SK-N-SH (cell line): ENCODE data around the gene PRKCI.

Experiments used
- CTCF ChIP-seq: fragments of 200-600 bp; sonication (generic); IDR thresholded peaks from 2 replicates; pipeline ENCODE4 v1.6.1; 2017; ENCODE audit warnings: antibody characterized with exemption, mild to moderate bottlenecking, moderate library complexity
- JUND ChIP-seq: IDR thresholded peaks from 2 replicates; pipeline ENCODE4 v1.4.0; 2012
- POLR2AphosphoS5 ChIP-seq: IDR thresholded peaks from 2 replicates; pipeline ENCODE4 v1.6.1; 2012; ENCODE audit warnings: low read depth, low read length
- REST ChIP-seq: IDR thresholded peaks from 2 replicates; pipeline ENCODE4 v1.6.1; 2012; ENCODE audit warnings: mild to moderate bottlenecking, low read depth, low read length, moderate library complexity
- USF2 ChIP-seq: fragments of 150-350 bp; IDR thresholded peaks from 2 replicates; pipeline ENCODE4 v1.6.1; 2017; ENCODE audit warnings: antibody characterized with exemption, low read length, low read depth, borderline replicate concordance

DNA sequence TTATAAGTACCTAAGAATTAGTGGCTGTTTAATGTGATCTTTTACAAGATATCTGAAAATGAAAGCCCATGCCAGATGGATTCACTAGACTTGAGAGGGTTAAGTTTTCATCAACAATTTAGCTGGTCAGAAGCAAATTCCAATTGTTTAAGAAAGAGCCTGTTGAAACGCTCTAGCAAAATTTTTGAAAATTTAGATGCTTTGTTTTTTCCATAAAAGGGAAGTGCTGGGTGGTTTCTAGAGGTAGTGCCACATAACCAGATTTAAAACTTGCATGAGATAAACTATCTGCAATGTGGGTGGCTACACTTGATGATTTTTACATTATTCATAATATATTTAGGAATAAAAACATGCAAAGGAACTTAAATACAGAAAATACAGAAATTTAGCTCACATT, 86.8 kb downstream of the PRKCI start:
- TF ChIP-seq CTCF (no peak), JUND (no peak), REST (no peak), USF2 (no peak), POLR2AphosphoS5 (no peak)
